HepG2 (cell line): ENCODE measurements around the gene DAG1. TPM values are rescaled to one million over a fixed set of nuclear protein-coding genes. Genes with fewer than 3 reads are reported as not detected.
A peak's percentile ranks its signal among the peaks of the same experiment; 100 is the strongest.

Source experiments
- CHD4 ChIP-seq: fragments of 200-600 bp; sonication (generic); IDR thresholded peaks from 2 replicates; pipeline ENCODE4 v1.7.0; 2017; ENCODE audit warnings: mild to moderate bottlenecking, low read length, borderline replicate concordance
- FOSL1 ChIP-seq: sonication (generic); formaldehyde crosslinking; IDR thresholded peaks from 2 replicates; pipeline ENCODE4 v1.9.0; 2021; ENCODE audit warnings: missing genetic modification reagents, borderline replicate concordance
- KDM1A ChIP-seq: IDR thresholded peaks from 2 replicates; pipeline ENCODE4 v1.6.1; 2016; ENCODE audit warnings: missing compliant biosample characterization
- KLF13 ChIP-seq: sonication (generic); formaldehyde crosslinking; IDR thresholded peaks from 2 replicates; pipeline ENCODE4 v1.4.0; 2020; ENCODE audit warnings: mild to moderate bottlenecking, missing genetic modification reagents
- RAD21 ChIP-seq: fragments of 450-650 bp; formaldehyde crosslinking; IDR thresholded peaks from 2 replicates; pipeline ENCODE4 v1.5.0; 2020; ENCODE audit warnings: mild to moderate bottlenecking
- SNAI1 ChIP-seq: sonication (generic); formaldehyde crosslinking; IDR thresholded peaks from 2 replicates; pipeline ENCODE4 v1.5.0; 2020; ENCODE audit warnings: mild to moderate bottlenecking, missing genetic modification reagents, borderline replicate concordance
- SRY ChIP-seq: sonication (generic); formaldehyde crosslinking; IDR thresholded peaks from 2 replicates; pipeline ENCODE4 v1.8.0; 2022; ENCODE audit warnings: mild to moderate bottlenecking, missing genetic modification reagents
- ZBTB21 ChIP-seq: sonication (generic); formaldehyde crosslinking; IDR thresholded peaks from 2 replicates; pipeline ENCODE4 v1.4.0; 2020; ENCODE audit warnings: missing genetic modification reagents
- ZNF263 ChIP-seq: sonication (generic); formaldehyde crosslinking; IDR thresholded peaks from 2 replicates; pipeline ENCODE4 v1.4.0; 2020; ENCODE audit warnings: missing genetic modification reagents
- ZNF709 ChIP-seq: sonication (generic); formaldehyde crosslinking; IDR thresholded peaks from 2 replicates; pipeline ENCODE4 v1.5.0; 2020; ENCODE audit warnings: mild to moderate bottlenecking, missing genetic modification reagents
- ZNF713 ChIP-seq: sonication (generic); formaldehyde crosslinking; IDR thresholded peaks from 2 replicates; pipeline ENCODE4 v1.4.0; 2020; ENCODE audit warnings: mild to moderate bottlenecking, missing genetic modification reagents
- ZNF761 ChIP-seq: sonication (generic); formaldehyde crosslinking; conservative IDR thresholded peaks from 2 replicates; pipeline ENCODE4 v1.4.0; 2020; ENCODE audit warnings: mild to moderate bottlenecking, missing genetic modification reagents
- ZNF816 ChIP-seq: sonication (generic); formaldehyde crosslinking; IDR thresholded peaks from 2 replicates; pipeline ENCODE4 v1.8.0; 2022; ENCODE audit warnings: missing genetic modification reagents, mild to moderate bottlenecking, borderline replicate concordance
- polyA plus RNA-seq, 8 experiments: library from polyadenylated mRNA; depleted of rRNA in 3 of 8; stranded (reverse) in 7 of 8; unstranded in 1 of 8; fragments of >200 nt; fragmentation: Illumina TruSeq in 4 of 8; extraction: Trizol in 4 of 8; gene quantifications; 2 replicates each; pipeline versions ENCODE4 v1.2.1 to v1.2.3, GENCODE V29; 2011 to 2016; ENCODE audit warnings: low read depth in 4 of 8, missing spikeins in 1 of 8, mixed read lengths in 1 of 8; ENCODE audit not compliant: insufficient read depth in 1 of 8
- total RNA-seq, 5 experiments: library from RNA; depleted of rRNA; stranded (reverse); fragments of >200 nt; fragmentation: Illumina TruSeq; extraction: Trizol; gene quantifications; 2 replicates each; pipeline ENCODE4 v1.2.3, GENCODE V29; 2016; ENCODE audit warnings: low read depth in 1 of 5
- TF ChIP-seq, protein P1 (sequence below): sonication (generic); formaldehyde crosslinking; IDR thresholded peaks from 2 replicates; pipeline ENCODE4 v1.4.0; 2020; ENCODE audit warnings: missing genetic modification reagents
- TF ChIP-seq, protein P2 (sequence below): sonication (generic); formaldehyde crosslinking; conservative IDR thresholded peaks from 2 replicates; pipeline ENCODE4 v1.8.0; 2022; ENCODE audit warnings: missing genetic modification reagents
- TF ChIP-seq, protein P3 (sequence below): sonication (generic); formaldehyde crosslinking; IDR thresholded peaks from 2 replicates; pipeline ENCODE4 v1.4.0; 2020; ENCODE audit warnings: mild to moderate bottlenecking, missing genetic modification reagents
- TF ChIP-seq, protein P4 (sequence below): sonication (generic); formaldehyde crosslinking; IDR thresholded peaks from 2 replicates; pipeline ENCODE4 v1.4.0; 2020; ENCODE audit warnings: missing genetic modification reagents, borderline replicate concordance

Gene DAG1
- total and polyA plus RNA-seq, 2 of the 13 experiments (the other 11 are each of a cell fraction or from before 2014, with no cell fraction given): 47.3 to 50.4 TPM

DNA sequence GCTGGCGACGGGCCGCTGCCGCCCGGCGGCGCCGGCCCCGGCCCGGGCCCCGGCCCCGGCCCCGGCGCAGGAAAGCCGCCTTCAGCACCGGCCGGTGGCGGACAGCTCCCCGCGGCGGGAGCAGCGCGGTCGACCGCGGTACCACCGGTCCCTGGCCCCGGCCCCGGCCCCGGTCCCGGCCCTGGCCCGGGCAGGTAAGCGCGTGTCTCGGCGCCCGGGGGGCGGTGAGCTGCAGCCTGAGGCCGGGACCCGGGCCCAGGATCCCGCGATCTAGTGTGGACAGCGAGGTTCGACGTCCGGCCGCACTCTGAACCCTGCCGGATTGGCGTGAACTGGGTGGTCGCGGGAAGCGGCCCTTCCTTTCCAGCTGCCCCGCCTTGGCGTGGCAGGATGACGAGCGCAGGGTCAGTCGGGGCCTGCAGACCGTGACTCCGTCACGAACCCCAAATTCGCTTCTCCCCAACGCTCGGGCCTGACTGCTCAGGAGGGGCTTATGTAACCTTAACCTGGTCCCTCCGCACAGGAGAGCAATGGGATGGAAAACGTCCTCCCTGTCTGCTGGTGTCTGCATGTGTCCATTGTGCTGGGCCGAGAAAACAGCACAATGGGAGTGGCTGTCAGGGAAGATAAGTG lies 84.7 kb downstream of the DAG1 start (continued):
- TF ChIP-seq, protein P1, sequence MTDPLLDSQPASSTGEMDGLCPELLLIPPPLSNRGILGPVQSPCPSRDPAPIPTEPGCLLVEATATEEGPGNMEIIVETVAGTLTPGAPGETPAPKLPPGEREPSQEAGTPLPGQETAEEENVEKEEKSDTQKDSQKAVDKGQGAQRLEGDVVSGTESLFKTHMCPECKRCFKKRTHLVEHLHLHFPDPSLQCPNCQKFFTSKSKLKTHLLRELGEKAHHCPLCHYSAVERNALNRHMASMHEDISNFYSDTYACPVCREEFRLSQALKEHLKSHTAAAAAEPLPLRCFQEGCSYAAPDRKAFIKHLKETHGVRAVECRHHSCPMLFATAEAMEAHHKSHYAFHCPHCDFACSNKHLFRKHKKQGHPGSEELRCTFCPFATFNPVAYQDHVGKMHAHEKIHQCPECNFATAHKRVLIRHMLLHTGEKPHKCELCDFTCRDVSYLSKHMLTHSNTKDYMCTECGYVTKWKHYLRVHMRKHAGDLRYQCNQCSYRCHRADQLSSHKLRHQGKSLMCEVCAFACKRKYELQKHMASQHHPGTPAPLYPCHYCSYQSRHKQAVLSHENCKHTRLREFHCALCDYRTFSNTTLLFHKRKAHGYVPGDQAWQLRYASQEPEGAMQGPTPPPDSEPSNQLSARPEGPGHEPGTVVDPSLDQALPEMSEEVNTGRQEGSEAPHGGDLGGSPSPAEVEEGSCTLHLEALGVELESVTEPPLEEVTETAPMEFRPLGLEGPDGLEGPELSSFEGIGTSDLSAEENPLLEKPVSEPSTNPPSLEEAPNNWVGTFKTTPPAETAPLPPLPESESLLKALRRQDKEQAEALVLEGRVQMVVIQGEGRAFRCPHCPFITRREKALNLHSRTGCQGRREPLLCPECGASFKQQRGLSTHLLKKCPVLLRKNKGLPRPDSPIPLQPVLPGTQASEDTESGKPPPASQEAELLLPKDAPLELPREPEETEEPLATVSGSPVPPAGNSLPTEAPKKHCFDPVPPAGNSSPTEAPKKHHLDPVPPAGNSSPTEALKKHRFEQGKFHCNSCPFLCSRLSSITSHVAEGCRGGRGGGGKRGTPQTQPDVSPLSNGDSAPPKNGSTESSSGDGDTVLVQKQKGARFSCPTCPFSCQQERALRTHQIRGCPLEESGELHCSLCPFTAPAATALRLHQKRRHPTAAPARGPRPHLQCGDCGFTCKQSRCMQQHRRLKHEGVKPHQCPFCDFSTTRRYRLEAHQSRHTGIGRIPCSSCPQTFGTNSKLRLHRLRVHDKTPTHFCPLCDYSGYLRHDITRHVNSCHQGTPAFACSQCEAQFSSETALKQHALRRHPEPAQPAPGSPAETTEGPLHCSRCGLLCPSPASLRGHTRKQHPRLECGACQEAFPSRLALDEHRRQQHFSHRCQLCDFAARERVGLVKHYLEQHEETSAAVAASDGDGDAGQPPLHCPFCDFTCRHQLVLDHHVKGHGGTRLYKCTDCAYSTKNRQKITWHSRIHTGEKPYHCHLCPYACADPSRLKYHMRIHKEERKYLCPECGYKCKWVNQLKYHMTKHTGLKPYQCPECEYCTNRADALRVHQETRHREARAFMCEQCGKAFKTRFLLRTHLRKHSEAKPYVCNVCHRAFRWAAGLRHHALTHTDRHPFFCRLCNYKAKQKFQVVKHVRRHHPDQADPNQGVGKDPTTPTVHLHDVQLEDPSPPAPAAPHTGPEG (CRISPR knock-in tag): peak; percentile 82
- TF ChIP-seq ZNF816 (CRISPR knock-in tag): no peak
- peak; percentile 67; the same call in 1 of the 2 replicates for TF ChIP-seq SRY (CRISPR knock-in tag)
- TF ChIP-seq, protein P2, sequence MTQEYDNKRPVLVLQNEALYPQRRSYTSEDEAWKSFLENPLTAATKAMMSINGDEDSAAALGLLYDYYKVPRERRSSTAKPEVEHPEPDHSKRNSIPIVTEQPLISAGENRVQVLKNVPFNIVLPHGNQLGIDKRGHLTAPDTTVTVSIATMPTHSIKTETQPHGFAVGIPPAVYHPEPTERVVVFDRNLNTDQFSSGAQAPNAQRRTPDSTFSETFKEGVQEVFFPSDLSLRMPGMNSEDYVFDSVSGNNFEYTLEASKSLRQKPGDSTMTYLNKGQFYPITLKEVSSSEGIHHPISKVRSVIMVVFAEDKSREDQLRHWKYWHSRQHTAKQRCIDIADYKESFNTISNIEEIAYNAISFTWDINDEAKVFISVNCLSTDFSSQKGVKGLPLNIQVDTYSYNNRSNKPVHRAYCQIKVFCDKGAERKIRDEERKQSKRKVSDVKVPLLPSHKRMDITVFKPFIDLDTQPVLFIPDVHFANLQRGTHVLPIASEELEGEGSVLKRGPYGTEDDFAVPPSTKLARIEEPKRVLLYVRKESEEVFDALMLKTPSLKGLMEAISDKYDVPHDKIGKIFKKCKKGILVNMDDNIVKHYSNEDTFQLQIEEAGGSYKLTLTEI (CRISPR knock-in tag): no peak
- peak; percentile 53; the same call in 1 of the 2 replicates for TF ChIP-seq ZNF263 (CRISPR knock-in tag)
- peak; percentile 92 for TF ChIP-seq ZNF709 (CRISPR knock-in tag)
- no peak for TF ChIP-seq CHD4
- peak; percentile 26; the same call in 1 of the 2 replicates for TF ChIP-seq RAD21 (CRISPR knock-in tag)
- no peak for TF ChIP-seq KLF13 (CRISPR knock-in tag)
- TF ChIP-seq ZBTB21 (CRISPR knock-in tag): no peak
- TF ChIP-seq, protein P3, sequence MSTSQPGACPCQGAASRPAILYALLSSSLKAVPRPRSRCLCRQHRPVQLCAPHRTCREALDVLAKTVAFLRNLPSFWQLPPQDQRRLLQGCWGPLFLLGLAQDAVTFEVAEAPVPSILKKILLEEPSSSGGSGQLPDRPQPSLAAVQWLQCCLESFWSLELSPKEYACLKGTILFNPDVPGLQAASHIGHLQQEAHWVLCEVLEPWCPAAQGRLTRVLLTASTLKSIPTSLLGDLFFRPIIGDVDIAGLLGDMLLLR (CRISPR knock-in tag): peak; percentile 72
- no peak for TF ChIP-seq ZNF761 (CRISPR knock-in tag)
- no peak for TF ChIP-seq KDM1A (CRISPR knock-in tag)
- no peak for TF ChIP-seq SNAI1 (CRISPR knock-in tag)
- no peak for TF ChIP-seq FOSL1
- TF ChIP-seq ZNF713 (CRISPR knock-in tag): no peak
- TF ChIP-seq, protein P4, sequence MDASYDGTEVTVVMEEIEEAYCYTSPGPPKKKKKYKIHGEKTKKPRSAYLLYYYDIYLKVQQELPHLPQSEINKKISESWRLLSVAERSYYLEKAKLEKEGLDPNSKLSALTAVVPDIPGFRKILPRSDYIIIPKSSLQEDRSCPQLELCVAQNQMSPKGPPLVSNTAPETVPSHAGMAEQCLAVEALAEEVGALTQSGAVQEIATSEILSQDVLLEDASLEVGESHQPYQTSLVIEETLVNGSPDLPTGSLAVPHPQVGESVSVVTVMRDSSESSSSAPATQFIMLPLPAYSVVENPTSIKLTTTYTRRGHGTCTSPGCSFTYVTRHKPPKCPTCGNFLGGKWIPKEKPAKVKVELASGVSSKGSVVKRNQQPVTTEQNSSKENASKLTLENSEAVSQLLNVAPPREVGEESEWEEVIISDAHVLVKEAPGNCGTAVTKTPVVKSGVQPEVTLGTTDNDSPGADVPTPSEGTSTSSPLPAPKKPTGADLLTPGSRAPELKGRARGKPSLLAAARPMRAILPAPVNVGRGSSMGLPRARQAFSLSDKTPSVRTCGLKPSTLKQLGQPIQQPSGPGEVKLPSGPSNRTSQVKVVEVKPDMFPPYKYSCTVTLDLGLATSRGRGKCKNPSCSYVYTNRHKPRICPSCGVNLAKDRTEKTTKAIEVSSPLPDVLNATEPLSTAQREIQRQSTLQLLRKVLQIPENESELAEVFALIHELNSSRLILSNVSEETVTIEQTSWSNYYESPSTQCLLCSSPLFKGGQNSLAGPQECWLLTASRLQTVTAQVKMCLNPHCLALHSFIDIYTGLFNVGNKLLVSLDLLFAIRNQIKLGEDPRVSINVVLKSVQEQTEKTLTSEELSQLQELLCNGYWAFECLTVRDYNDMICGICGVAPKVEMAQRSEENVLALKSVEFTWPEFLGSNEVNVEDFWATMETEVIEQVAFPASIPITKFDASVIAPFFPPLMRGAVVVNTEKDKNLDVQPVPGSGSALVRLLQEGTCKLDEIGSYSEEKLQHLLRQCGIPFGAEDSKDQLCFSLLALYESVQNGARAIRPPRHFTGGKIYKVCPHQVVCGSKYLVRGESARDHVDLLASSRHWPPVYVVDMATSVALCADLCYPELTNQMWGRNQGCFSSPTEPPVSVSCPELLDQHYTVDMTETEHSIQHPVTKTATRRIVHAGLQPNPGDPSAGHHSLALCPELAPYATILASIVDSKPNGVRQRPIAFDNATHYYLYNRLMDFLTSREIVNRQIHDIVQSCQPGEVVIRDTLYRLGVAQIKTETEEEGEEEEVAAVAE: no peak
